SK-N-SH treated with all-trans-retinoic acid at 6 μM for 48 hours (cell line): ENCODE results near the gene ZNF541.

Experiments
- ATAC-seq: fragments of 200-7000 bp; cut with Tn5 transposase; 3 replicates; pipeline ENCODE4 v1.9.1; 2020; ENCODE audit warnings: mild to moderate bottlenecking, moderate library complexity
- ARNTL ChIP-seq: fragments of 450-650 bp; formaldehyde crosslinking; IDR thresholded peaks from 2 replicates; pipeline ENCODE4 v1.5.0; 2020; ENCODE audit warnings: low read depth, mild to moderate bottlenecking, moderate library complexity, borderline replicate concordance
- BACH2 ChIP-seq: fragments of 250-450 bp; sonication (Bioruptor Pico); IDR thresholded peaks from 2 replicates; pipeline ENCODE4 v1.9.0; 2021; ENCODE audit warnings: mild to moderate bottlenecking, borderline replicate concordance
- CSDC2 ChIP-seq: fragments of 250-450 bp; sonication (Bioruptor Pico); IDR thresholded peaks from 2 replicates; pipeline ENCODE4 v1.5.0; 2020; ENCODE audit warnings: mild to moderate bottlenecking, moderate library complexity
- ESRRG ChIP-seq: fragments of 250-450 bp; sonication (Bioruptor Pico); IDR thresholded peaks from 2 replicates; pipeline ENCODE4 v1.6.1; 2021; ENCODE audit warnings: mild to moderate bottlenecking
- ISL1 ChIP-seq: fragments of 250-450 bp; sonication (Bioruptor Pico); IDR thresholded peaks from 2 replicates; pipeline ENCODE4 v2.1.2; 2022; ENCODE audit warnings: mild to moderate bottlenecking, moderate library complexity
- OSR1 ChIP-seq: fragments of 250-450 bp; sonication (Bioruptor Pico); IDR thresholded peaks from 2 replicates; pipeline ENCODE4 v1.8.0; 2022; ENCODE audit warnings: moderate library complexity, mild to moderate bottlenecking, inconsistent platforms
- PATZ1 ChIP-seq: fragments of 250-450 bp; sonication (Bioruptor Pico); IDR thresholded peaks from 2 replicates; pipeline ENCODE4 v1.8.0; 2020; ENCODE audit warnings: mild to moderate bottlenecking, moderate library complexity, borderline replicate concordance
- PPARA ChIP-seq: fragments of 250-450 bp; sonication (Bioruptor Pico); IDR thresholded peaks from 2 replicates; pipeline ENCODE4 v1.5.0; 2020; ENCODE audit warnings: mild to moderate bottlenecking, borderline replicate concordance
- RARB ChIP-seq: fragments of 250-450 bp; sonication (Bioruptor Pico); IDR thresholded peaks from 2 replicates; pipeline ENCODE4 v1.8.0; 2021; ENCODE audit warnings: mild to moderate bottlenecking, moderate library complexity
- SNAI2 ChIP-seq: fragments of 250-450 bp; sonication (Bioruptor Pico); IDR thresholded peaks from 2 replicates; pipeline ENCODE4 v1.5.0; 2020; ENCODE audit warnings: mild to moderate bottlenecking, moderate library complexity
- TCF4 ChIP-seq: fragments of 250-450 bp; sonication (Bioruptor Pico); IDR thresholded peaks from 2 replicates; pipeline ENCODE4 v1.8.0; 2021; ENCODE audit warnings: mild to moderate bottlenecking, moderate library complexity, borderline replicate concordance
- TOX ChIP-seq: fragments of 250-450 bp; sonication (Bioruptor Pico); IDR thresholded peaks from 2 replicates; pipeline ENCODE4 v1.8.0; 2021; ENCODE audit warnings: mild to moderate bottlenecking, moderate library complexity, borderline replicate concordance
- ZC3H10 ChIP-seq: fragments of 250-450 bp; sonication (Bioruptor Pico); IDR thresholded peaks from 2 replicates; pipeline ENCODE4 v1.5.1; 2021; ENCODE audit warnings: mild to moderate bottlenecking, moderate library complexity
- ZFP3 ChIP-seq: fragments of 250-450 bp; sonication (Bioruptor Pico); IDR thresholded peaks from 2 replicates; pipeline ENCODE4 v1.5.0; 2020; ENCODE audit warnings: mild to moderate bottlenecking, moderate library complexity
- ZFP30 ChIP-seq: fragments of 450-650 bp; formaldehyde crosslinking; IDR thresholded peaks from 2 replicates; pipeline ENCODE4 v1.5.0; 2022; ENCODE audit warnings: mild to moderate bottlenecking, moderate library complexity
- ZNF565 ChIP-seq: fragments of 450-650 bp; formaldehyde crosslinking; conservative IDR thresholded peaks from 2 replicates; pipeline ENCODE4 v1.5.0; 2020; ENCODE audit warnings: low read depth, mild to moderate bottlenecking, moderate library complexity
- ZNF70 ChIP-seq: fragments of 450-650 bp; formaldehyde crosslinking; IDR thresholded peaks from 2 replicates; pipeline ENCODE4 v1.5.0; 2020; ENCODE audit warnings: mild to moderate bottlenecking, moderate library complexity
- ZNF8 ChIP-seq: fragments of 450-650 bp; formaldehyde crosslinking; IDR thresholded peaks from 2 replicates; pipeline ENCODE4 v1.5.0; 2020; ENCODE audit warnings: mild to moderate bottlenecking, moderate library complexity
- TF ChIP-seq, protein P1 (sequence below): fragments of 250-450 bp; sonication (Bioruptor Pico); IDR thresholded peaks from 2 replicates; pipeline ENCODE4 v1.8.0; 2021; ENCODE audit warnings: low read depth, mild to moderate bottlenecking, moderate library complexity, borderline replicate concordance
- TF ChIP-seq, protein P2 (sequence below): fragments of 250-450 bp; sonication (Bioruptor Pico); IDR thresholded peaks from 2 replicates; pipeline ENCODE4 v1.5.1; 2020; ENCODE audit warnings: low read depth, mild to moderate bottlenecking, moderate library complexity
- TF ChIP-seq, protein P3 (sequence below): fragments of 250-450 bp; sonication (Bioruptor Pico); IDR thresholded peaks from 2 replicates; pipeline ENCODE4 v1.5.0; 2020; ENCODE audit warnings: mild to moderate bottlenecking, moderate library complexity

ZNF541 gene

DNA sequence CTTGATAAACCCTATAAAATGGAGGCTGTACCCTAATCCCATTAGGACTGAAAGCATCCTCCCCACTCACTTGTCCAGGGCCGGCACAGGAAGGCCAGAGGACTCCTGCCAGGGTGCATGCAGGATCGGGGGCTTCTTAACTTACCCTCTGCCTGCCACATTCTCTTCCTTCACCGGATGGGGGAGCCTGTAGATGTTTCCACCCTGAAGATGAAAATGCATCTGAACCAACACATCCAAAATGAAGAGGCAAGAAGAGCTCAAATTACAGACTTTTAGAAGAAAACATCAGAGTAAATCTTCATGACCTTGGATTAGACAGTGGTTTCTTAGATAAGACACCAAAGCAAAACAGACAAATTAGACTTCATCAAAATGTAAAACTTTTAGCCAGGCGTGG, 32.2 kb downstream of the ZNF541 start:
- peak; percentile 25; the same call in 2 of the 3 replicates for ATAC-seq
- TF ChIP-seq ZC3H10 (CRISPR knock-in tag) (no peak), TOX (no peak), ZNF8 (CRISPR knock-in tag) (no peak), CSDC2 (no peak), ZFP3 (CRISPR knock-in tag) (no peak), OSR1 (CRISPR knock-in tag) (no peak), ZNF565 (CRISPR knock-in tag) (no peak), BACH2 (CRISPR knock-in tag) (no peak), SNAI2 (no peak), ARNTL (CRISPR knock-in tag) (no peak), PATZ1 (CRISPR knock-in tag) (no peak), ZFP30 (CRISPR knock-in tag) (no peak)
- TF ChIP-seq, protein P1, sequence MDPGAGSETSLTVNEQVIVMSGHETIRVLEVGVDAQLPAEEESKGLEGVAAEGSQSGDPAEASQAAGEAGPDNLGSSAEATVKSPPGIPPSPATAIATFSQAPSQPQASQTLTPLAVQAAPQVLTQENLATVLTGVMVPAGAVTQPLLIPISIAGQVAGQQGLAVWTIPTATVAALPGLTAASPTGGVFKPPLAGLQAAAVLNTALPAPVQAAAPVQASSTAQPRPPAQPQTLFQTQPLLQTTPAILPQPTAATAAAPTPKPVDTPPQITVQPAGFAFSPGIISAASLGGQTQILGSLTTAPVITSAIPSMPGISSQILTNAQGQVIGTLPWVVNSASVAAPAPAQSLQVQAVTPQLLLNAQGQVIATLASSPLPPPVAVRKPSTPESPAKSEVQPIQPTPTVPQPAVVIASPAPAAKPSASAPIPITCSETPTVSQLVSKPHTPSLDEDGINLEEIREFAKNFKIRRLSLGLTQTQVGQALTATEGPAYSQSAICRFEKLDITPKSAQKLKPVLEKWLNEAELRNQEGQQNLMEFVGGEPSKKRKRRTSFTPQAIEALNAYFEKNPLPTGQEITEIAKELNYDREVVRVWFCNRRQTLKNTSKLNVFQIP, result no peak
- TF ChIP-seq, protein P2, sequence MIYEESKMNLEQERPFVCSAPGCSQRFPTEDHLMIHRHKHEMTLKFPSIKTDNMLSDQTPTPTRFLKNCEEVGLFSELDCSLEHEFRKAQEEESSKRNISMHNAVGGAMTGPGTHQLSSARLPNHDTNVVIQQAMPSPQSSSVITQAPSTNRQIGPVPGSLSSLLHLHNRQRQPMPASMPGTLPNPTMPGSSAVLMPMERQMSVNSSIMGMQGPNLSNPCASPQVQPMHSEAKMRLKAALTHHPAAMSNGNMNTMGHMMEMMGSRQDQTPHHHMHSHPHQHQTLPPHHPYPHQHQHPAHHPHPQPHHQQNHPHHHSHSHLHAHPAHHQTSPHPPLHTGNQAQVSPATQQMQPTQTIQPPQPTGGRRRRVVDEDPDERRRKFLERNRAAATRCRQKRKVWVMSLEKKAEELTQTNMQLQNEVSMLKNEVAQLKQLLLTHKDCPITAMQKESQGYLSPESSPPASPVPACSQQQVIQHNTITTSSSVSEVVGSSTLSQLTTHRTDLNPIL (CRISPR knock-in tag), result no peak
- TF ChIP-seq, protein P3, sequence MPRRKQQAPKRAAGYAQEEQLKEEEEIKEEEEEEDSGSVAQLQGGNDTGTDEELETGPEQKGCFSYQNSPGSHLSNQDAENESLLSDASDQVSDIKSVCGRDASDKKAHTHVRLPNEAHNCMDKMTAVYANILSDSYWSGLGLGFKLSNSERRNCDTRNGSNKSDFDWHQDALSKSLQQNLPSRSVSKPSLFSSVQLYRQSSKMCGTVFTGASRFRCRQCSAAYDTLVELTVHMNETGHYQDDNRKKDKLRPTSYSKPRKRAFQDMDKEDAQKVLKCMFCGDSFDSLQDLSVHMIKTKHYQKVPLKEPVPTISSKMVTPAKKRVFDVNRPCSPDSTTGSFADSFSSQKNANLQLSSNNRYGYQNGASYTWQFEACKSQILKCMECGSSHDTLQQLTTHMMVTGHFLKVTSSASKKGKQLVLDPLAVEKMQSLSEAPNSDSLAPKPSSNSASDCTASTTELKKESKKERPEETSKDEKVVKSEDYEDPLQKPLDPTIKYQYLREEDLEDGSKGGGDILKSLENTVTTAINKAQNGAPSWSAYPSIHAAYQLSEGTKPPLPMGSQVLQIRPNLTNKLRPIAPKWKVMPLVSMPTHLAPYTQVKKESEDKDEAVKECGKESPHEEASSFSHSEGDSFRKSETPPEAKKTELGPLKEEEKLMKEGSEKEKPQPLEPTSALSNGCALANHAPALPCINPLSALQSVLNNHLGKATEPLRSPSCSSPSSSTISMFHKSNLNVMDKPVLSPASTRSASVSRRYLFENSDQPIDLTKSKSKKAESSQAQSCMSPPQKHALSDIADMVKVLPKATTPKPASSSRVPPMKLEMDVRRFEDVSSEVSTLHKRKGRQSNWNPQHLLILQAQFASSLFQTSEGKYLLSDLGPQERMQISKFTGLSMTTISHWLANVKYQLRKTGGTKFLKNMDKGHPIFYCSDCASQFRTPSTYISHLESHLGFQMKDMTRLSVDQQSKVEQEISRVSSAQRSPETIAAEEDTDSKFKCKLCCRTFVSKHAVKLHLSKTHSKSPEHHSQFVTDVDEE (CRISPR knock-in tag), result no peak

GRCh38 chr19:47539747-47540311, 33.1 kb downstream of the ZNF541 start:
- TF ChIP-seq SNAI2 (no peak), ZNF565 (CRISPR knock-in tag) (no peak), RARB (CRISPR knock-in tag) (no peak), ISL1 (no peak), BACH2 (CRISPR knock-in tag) (no peak), ZNF8 (CRISPR knock-in tag) (no peak), ZC3H10 (CRISPR knock-in tag) (no peak), TCF4 (no peak), CSDC2 (no peak), ZFP30 (CRISPR knock-in tag) (no peak), ZNF70 (CRISPR knock-in tag) (no peak)
- TF ChIP-seq, protein P3 (CRISPR knock-in tag), result no peak
- TF ChIP-seq, all 23 proteins: peak for 0
- no peak for ATAC-seq

- ATAC-seq, result no peak
- TF ChIP-seq ZNF8 (CRISPR knock-in tag), result no peak
- TF ChIP-seq SNAI2, result no peak
- no peak for TF ChIP-seq ESRRG (CRISPR knock-in tag)
- no peak for TF ChIP-seq PPARA (CRISPR knock-in tag)
- TF ChIP-seq ZFP3 (CRISPR knock-in tag), result no peak
- no peak for TF ChIP-seq TOX
- no peak for TF ChIP-seq CSDC2
- TF ChIP-seq, protein P1, result no peak
- TF ChIP-seq BACH2 (CRISPR knock-in tag), result no peak
- TF ChIP-seq, all 23 proteins: peak for 0
These were observed 34.1 kb downstream of the ZNF541 start for GRCh38 chr19:47538812-47539211.
